Measurements from ENCODE around the gene ATP11C.
"Not testable (repeated sequence)": the region's sequence is repeated elsewhere in the genome, so short reads cannot be mapped to it uniquely, and the experiment has no call there.

ATP11C gene

DNA sequence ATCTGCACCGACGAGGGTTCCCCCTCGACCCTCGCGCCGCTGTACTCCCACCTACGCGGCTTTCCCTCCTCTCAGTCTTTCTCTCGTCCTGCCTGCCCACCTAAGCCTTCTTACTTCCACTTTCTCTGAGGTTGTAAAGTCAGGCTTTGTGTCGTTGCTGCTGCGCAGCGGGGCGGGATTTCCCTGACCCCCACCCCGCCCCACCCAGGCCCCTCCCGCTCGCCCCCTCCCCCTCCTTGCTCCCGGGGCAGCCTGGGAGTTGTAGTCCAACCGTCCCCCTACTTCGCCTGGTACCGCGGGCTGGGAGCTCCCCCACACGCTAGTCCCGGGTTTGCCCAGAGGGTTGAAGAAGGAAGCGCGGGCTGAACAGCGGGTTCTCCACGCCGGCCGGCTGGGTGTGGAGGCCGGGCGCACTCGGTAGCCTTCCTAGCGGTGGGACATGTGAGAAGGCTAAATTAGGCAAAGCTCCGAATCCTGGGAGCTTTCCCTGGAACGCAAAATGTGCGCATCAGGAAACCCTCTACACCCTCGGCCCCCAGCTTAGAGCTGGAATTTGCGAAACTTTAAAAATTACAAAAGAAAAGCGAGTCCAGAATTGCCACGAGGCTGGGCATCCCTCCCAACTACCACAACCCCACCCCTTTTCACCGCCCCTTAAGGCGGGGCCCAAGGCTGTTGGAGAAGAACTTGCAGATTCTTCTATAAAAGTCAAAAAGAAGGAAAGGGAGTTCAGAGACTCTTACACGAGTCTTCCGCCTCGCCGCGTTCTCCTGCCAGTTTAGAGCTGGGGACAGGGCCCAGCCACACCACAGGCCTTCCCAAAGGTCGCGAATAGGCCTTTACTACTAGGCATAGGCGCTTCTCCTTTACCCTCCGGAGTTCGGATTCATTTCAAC is at the start of gene ATP11C:
Gene ATP11C (minus strand): TSS at position 153 of the 896 bp plus-strand sequence. CDS start 1,011 bp downstream, outside the sequence.
- peak; percentile 68 for DNase-seq (ENCODE audit: low read depth)

DNA sequence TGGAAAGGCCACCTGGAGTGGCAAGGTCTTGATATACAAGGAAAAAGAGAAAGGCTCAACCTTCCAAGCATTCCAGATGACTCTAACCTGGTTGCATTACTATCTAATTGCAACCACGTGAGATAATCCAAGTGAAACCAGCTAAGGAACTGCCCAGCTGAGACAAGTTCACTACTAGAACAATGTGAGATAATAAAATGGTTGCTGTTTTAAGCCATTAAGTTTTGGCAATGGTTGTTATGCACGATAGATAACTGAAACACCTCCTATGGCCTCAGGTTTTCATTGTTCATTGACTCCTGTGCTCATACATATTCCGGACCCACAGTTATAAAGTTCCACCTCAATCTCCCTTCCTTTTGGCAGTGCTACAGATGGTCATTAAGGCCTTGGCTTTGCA is 41.6 kb upstream of the ATP11C start:
- no peak for DNase-seq (ENCODE audit: low read depth)

DNA sequence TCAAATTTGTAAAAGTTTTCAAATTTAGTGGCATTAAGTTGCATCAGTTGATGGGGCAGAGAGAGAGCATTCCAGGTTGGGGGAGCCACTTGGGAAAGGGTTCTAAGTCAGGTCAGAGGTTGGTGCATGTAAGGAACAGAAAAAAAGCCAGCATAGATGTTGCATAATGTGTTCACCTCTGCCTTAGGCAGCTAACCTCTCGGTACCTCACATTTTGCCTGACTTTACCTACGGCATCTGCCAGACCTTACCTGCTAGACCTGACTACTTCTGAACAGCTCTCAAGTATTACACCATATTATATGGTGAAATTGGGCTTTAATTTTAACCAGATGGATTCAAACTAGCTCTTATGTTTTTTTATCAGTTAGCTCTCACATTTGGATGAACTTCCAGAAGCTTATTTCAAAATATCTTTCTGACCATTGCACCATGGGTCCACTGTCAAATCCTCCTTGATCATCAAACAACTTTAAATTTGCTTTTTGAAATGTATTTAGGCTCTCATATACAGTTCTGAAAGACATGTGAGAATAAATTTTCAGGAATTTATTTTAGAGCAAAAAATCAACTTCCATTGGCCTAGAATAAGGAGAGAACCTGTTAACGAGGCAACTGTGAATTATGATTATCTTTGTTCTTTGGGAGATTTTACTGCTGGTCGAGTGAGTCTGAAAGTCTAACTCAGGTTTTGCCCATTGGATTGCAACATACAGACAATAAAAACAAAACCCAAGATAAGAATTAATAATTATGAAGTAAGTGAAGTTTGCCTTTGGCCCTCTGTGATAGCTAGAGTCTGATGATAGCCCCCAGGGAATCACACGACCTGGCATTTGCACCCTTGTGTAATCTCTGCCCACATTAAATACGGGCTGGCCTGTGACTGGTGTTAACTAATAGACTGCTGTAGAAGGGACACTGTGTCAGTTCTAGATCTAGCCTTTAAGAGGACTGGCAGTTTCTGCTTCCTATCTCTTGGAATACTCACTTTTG is 40.1 kb upstream of the ATP11C start:
- DNase-seq (ENCODE audit: low read depth), result no peak

DNA sequence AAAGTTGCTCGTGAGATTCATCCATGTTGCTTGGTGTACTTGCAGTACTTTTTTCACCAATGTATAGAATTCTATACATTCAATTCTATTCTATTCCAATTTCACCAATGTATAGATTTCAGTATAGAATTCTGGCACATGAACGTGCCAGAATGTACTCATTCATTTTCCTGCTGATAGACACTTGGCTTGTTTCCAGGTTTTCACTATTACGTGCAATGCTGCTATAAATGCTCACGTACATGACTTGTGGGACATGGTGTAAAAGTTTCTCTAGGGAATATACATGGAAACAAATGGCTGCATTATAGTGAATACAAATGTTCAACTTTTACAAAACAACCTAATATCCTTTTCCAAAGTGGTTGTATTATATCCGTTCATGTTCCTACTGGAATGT is 39.3 kb upstream of the ATP11C start:
- DNase-seq (ENCODE audit: low read depth), result no peak

DNA sequence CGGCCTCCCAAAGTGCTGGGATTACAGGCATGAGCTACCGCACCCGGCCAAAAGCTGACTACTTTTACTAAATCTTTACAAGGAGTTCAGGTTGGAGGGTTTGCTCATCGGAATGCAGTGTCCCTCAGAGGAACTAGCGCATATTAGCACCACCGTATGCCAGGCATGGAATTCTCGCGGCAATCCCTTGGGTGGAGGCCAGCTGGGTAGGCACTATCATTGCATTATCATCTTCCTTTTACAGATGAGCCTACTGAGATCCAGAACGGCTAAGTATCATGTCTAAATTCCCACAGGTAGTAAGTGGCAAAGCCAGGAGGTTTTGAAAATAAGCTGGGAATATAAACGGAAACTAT is 38.5 kb upstream of the ATP11C start:
- DNase-seq (ENCODE audit: low read depth), result no peak

DNA sequence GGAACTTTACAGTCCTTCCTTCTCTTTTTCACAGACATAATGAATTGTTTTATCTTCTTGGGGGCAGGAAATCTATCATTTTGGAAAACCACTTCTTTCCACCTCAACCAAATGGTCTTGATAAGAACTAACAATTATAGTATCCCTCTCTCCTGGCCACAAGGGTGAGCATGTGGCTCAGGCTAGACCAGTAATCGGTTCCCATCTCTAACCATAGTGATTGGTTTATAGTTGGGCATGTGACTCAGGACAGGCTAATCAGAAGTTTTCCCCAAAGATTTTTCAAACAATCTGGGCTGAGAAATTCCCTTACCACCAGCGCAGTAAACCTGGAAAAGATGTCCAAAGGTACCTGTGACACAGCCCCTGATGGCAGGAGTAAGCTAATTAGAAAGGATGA is 36.4 kb upstream of the ATP11C start:
- DNase-seq (ENCODE audit: low read depth), result no peak

DNA sequence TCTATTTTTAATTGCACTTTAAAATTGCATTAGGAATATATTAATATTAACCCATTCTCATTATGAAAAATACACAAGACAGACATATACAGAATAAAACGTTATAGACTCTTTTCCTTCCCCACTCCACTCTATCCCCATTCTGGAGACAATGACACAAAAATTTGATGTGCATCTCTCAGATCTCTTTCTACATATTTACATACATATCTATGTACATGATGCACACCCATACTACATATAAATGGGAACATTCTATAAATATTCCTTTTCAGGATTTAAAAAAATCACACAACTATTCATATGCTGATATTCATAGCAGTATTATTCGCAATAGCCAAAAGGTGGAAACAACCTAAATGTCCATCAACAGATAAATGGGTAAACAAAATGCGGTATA is 34.9 kb upstream of the ATP11C start:
- DNase-seq (ENCODE audit: low read depth), result no peak

DNA sequence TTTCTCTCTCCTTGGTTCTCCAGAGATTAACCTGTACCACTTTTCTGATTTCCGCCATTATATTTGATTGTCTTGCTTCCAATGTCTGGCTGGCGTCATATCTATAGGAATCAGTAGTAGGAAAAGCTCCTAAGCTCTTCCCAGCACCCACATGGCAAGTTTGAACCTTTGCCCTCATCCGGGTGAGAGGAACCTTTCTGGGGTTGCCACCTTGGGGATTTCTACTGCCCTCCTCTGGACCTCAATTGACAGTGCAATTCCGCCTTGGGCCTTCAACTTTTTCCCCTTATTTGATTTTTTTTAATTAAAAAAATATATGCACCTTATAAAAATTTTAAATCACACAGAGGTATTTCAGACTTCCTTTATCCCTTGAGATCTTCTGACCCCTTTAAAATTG is 34.4 kb upstream of the ATP11C start:
- DNase-seq (ENCODE audit: low read depth), result no peak

DNA sequence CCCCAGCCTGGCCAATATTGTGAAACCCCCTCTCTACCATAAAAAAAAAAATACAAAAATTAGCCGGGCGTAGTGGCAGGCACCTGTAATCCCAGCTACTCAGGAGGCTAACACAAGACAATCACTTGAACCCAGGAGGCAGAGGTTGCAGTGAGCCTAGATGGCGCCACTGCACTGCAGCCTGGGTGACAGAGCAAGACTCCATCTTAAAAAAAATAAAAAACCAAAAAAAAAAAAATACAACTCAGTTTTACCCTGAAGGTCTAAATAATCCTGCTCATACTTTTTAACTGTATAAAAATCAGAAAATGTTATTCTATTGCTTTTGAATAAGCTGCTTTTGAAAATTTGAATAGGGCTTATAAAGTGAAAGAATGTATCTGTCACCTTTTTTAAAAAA is 33.3 kb upstream of the ATP11C start:
- DNase-seq (ENCODE audit: low read depth), result not testable (repeated sequence)

DNA sequence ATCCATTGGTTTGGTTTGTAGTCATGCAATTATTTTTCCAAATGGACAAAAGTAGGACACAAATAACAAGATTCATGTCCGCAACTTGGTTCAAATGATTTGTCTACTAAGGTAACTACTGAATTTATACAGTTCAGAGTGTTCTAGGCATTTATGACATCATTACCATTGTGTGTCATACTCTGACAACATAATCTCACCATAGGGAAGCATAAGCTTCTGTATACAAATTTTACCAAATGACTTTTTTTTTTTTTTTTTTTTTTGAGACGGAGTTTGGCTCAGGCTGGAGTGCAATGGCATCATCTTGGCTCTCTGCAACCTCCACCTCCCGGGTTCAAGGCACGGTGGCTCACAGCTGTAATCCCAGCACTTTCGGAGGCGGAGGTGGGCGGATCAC is 32.6 kb upstream of the ATP11C start, which contains the start of gene CXorf66:
Gene CXorf66 (minus strand): TSS at position 101 of the 400 bp plus-strand sequence. CDS start 25 bp downstream, at position 76.
- DNase-seq (ENCODE audit: low read depth), result no peak

DNA sequence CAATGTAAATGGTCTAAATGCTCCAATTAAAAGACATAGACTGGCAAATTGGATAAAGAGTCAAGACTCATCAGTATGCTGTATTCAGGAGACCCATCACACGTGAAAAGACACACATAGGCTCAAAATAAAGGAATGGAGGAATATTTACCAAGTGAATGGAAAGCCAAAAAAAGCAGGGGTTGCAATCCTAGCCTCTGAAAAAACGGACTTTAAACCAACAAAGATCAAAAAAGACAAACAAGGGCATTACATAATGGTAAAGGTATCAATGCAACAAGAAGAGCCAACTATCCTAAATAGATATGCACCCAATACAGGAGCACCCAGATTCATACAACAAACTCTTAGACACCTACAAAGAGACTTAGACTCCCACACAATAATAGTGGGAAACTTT is 28.2 kb upstream of the ATP11C start:
- not testable (repeated sequence) for DNase-seq (ENCODE audit: low read depth)

DNA sequence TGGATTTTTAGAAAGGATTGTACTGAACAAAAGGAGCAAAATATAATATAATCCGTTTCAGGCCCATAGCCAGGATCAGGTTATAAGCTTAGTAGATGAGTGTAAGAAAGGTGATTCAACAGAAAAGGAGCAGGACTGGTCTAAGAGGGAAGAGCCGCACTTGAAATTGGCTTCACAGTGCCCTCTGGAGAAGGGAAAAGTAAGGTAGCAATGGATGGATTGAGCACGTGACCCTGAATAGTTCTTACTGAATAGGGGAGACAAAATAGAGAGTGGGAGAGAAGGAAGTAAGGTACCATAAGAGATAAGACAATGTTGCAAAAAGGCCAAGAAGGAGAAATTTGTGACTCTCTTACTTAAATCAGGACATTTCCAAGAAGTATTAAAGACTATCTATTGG is 16.9 kb upstream of the ATP11C start:
- DNase-seq (ENCODE audit: low read depth), result no peak

DNA sequence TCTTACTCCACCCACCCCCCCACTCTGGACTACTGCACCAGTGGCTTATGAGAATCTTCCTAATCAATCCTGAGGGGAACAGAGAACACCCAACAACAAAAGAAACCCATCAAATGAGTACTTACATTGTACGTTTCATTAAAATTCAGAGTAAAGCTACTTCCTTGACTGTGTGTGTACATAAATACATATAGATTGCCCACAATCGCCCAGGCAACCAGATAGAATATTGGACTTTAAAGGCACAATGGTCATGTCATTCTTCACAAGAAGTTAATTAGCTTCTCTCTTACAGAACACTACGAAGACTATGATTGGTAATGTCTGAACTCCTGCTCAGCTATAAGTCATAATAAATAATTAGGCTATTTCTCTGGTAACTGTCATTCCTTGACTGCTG is 12.2 kb upstream of the ATP11C start:
- no peak for DNase-seq (ENCODE audit: low read depth)

DNA sequence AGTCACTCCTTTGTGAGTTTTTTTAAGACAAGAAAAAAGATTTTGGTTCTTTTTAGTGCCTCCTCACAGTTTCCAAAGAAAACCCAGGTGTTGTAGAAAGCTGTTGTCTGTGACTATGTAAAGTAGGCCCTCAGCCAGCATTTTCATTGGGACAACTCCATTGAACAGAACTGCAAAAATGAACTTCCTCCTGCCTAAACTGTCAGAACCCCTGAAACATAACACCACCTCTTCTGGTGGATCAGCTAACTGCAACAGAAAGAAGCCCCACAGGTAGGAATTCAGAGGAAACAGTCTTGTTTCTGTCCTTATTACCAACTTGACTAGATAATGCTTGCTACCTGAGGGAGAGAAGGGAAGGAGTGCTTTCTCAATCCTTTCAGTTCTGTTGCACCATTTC is 3.4 kb upstream of the ATP11C start:
- DNase-seq (ENCODE audit: low read depth), result no peak

DNA sequence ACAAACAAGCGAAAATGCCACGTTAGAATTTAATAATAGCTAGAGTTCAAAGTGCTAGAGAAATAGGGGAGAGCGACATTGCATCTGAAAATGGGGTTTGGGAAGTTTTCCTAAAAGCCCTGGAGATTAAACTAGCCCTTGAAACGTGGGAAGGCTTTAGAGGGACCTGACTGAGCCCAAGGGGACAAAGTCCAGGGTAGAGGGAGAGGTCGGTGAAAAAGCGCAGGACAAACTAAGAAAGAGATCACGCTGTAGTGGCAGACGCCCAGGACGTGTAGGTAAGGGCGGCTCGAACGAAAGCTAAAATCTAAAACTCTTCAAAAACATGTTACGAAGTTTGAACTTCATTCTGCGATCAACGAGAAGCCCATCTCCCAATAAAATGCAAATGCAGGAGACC is 1.1 kb upstream of the ATP11C start:
- DNase-seq (ENCODE audit: low read depth), result no peak

DNA sequence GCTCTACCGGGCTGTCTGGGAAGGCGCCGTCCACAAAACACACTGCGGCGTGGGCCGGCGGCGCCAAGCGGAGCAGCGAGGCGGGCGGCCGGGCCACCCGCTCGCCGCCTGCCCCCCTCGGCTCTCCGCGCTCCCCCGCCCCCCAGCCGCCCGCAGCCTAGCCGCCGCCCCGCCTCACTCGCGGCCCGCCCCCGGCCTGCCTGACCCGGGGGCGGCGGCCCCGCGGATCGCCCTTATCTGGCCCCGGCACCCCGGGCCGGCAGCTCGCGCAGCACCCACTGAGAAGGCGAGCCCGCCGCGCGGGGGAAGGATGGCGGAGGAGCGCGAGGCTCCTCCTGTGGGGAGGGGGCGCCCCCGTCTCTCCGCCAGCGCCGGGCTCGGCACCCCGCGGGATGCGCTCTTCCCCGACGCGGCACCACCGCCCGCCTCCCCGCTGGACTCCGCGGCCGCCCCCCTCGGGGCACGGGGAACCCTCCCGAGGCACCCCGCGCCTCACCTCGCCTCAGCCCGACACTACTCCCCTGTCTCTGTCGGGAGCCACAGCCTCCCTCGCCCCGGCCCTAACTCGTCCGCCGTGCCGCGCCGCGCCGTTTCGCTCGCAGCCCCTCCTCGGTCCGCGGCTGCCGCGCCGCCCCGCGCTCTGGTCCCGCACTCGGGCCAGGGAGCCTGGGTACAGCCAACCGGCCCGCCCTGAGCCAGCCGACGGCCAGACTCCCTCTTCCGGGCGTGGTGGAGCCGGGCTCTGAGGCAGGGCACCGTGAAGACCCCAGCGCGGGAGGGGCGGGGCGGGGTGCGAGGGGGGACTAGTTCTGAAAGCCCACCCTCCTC is 566 bp downstream of the ATP11C start:
- DNase-seq (ENCODE audit: low read depth), result peak; percentile 19

DNA sequence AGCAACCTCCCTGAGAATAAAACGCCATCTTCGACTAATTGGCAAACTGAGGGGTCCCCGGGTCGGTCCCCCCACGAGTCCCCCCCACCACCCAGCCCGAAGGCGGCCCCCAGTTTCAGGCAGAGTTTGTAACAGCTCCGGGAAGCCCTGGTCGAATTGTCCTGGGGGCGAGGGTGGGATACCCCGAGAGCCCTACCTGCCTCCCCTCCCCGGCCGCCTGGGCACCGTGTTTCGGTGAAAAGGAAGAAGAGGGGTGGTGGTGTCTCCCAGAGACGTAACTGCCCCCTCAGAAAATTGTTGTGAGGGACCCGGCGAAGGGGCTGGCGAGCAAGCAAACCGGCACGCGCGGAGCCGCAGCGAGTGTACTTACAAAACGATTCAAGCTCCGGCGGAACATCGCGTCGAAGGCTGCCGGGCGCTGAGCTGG is 1.2 kb downstream of the ATP11C start:
- DNase-seq (ENCODE audit: low read depth), result no peak

DNA sequence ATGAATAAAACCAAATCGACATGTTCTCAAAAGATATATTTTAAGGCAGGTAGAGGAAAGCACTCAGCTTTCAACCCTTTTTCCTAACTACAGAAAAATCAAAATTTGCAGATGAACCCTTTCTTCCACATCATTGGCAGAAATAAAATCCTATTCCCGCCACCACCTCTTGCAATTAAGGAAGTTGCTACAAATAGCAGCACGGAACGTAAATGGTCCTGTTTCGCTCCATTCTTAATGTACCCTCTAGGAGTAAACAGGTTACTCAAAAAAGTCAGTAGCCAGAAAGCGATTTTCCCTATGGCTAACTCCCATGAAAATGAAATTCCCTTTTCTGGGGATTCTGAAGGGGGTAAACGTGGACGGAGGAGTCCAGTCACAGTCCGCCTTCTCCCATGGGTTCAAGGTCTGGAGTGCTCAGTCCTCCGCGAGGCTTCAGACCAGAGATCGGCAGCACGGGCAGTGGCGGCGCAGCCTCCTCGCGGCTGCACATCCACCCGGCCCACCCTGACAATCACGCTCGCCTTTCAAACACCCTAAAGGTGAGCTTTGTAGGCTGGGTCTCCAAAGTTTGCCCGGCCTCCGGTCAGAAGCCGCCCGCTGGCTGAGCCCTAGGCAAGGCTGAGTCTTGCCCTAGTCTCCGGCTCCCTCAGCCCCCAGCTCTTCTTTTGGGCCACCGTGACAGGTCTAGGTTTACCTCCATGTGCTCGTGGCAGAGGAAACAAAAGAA is 1.8 kb downstream of the ATP11C start:
- peak; percentile 8 for DNase-seq (ENCODE audit: low read depth)

DNA sequence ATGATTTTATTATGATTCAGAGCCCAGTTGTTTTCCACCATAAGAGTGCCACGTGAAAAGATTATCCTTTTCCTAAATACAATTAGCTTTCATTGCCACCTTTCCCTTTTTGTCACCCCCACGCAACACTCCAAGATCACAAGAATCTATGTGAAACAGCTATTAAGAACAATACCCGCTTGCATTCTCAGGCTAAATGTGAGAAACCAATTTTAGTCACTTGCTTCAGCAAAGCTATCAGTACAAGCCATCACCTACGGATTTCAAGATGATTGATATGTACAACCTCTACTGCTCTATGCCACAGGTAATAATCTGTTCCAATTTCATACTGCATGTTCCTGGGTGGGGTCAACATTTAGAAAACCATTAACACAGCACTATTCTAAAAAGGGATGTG is 2.5 kb downstream of the ATP11C start:
- DNase-seq (ENCODE audit: low read depth), result no peak

DNA sequence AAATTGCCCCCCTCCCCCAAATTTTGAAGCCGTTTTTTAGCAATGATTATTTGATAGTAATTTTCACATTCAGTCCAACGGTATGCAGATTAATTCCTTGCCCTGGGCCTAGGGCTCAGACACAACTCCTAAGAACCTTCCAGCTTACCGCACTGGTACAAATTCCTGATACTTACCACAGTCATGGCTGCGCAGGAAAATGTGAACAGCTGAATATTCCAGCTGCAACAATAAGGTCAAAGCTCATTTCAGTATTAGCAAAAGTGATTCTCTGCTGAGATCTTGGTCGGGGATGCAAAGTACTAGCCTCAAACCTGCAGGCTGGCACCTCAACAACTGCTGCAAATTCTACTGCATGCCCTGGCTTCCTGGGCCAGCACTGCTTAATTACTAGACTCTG is 3.0 kb downstream of the ATP11C start:
- DNase-seq (ENCODE audit: low read depth), result no peak

DNA sequence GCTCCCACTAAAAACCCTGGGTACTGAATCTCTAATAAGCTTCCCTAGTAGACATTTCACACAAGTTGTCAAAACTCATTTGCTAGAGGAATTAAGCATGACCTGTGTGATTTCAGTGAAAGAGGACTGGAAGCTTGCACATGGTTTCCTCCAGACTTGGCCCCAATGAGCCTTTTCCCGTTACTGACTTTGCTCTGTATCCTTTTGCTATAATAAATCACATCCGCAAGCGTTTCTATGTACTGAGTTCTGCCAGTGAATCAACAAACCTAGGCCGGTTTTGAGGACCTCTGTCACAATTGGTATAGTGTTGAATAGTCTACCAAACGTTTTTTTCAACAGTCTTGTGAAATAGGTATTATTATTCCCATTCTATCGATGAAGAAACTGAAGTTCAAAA is 8.2 kb downstream of the ATP11C start:
- no peak for DNase-seq (ENCODE audit: low read depth)
